GM23338 (cell line): ENCODE results near the gene FAM234A. TPM values are rescaled to one million over a fixed set of nuclear protein-coding genes. Genes with fewer than 3 reads are reported as not detected.

Experiments
- CREB1 ChIP-seq: fragments of 250-450 bp; sonication (Bioruptor Pico); IDR thresholded peaks from 2 replicates; pipeline ENCODE4 v1.5.0; 2020; ENCODE audit warnings: low read depth, mild to moderate bottlenecking, moderate library complexity
- CTCF ChIP-seq, 2 experiments: fragments of 200-600 bp in 1 of 2; sonication (generic) in 1 of 2; conservative IDR thresholded peaks; 2 replicates each; pipeline versions ENCODE4 v1.5.1 to v1.6.1; 2016 to 2017; ENCODE audit warnings: antibody characterized with exemption in 2 of 2, low read depth in 2 of 2, mild to moderate bottlenecking in 2 of 2, moderate library complexity in 1 of 2
- EZH2 ChIP-seq: fragments of 200-600 bp; sonication (generic); IDR thresholded peaks from one replicate; pipeline ENCODE4 v1.8.0; 2017; ENCODE audit warnings: antibody characterized with exemption, mild to moderate bottlenecking, low read depth; ENCODE audit not compliant: unreplicated experiment
- REST ChIP-seq: IDR thresholded peaks from one replicate; pipeline ENCODE4 v1.6.1; 2018; ENCODE audit warnings: antibody characterized with exemption; ENCODE audit not compliant: unreplicated experiment
- STAT1 ChIP-seq: IDR thresholded peaks from one replicate; pipeline ENCODE4 v1.6.1; 2016; ENCODE audit warnings: antibody characterized with exemption; ENCODE audit not compliant: unreplicated experiment
- ZNF114 ChIP-seq: fragments of 250-450 bp; sonication (Bioruptor Pico); IDR thresholded peaks from 2 replicates; pipeline ENCODE4 v1.5.0; 2020; ENCODE audit warnings: mild to moderate bottlenecking, moderate library complexity
- ZNF462 ChIP-seq: fragments of 250-450 bp; sonication (Bioruptor Pico); IDR thresholded peaks from 2 replicates; pipeline ENCODE4 v1.5.0; 2020; ENCODE audit warnings: mild to moderate bottlenecking, moderate library complexity
- polyA plus RNA-seq: library from polyadenylated mRNA; unstranded; fragments of >200 nt; fragmentation: Nextera tagmentation; extraction: Ambion mirVana; gene quantifications from 2 replicates; pipeline ENCODE4 v1.2.1, GENCODE V29; 2016
- total RNA-seq: library from RNA; depleted of rRNA; stranded (reverse); fragments of >200 nt; shearing (Covaris generic); gene quantifications from 2 replicates; pipeline ENCODE4 v1.2.3, GENCODE V29; 2014

FAM234A gene
- total and polyA plus RNA-seq, 2 experiments from 2014 or later, result 41.9 to 128 TPM

- TF ChIP-seq ZNF462, result no peak
- no peak for TF ChIP-seq REST
- TF ChIP-seq ZNF114 (CRISPR knock-in tag), result no peak
- no peak for TF ChIP-seq EZH2
- TF ChIP-seq CTCF (conservative IDR thresholded peaks at IDR 0.05; ENCODE audit: low read depth in 2 of 2), result no peak
- no peak for TF ChIP-seq STAT1
- no peak for TF ChIP-seq CREB1
Observed at GRCh38 chr16:185691-186090, 48.9 kb upstream of the FAM234A start (continued).
